GM12874 (cell line): ENCODE data around the gene GABRD.

Source experiments
- CTCF ChIP-seq: IDR thresholded peaks from 2 replicates; pipeline ENCODE4 v1.5.1; 2011; ENCODE audit warnings: low read depth, mild to moderate bottlenecking, control low read depth, low read length, moderate library complexity; ENCODE audit not compliant: insufficient read depth

The GABRD gene

DNA sequence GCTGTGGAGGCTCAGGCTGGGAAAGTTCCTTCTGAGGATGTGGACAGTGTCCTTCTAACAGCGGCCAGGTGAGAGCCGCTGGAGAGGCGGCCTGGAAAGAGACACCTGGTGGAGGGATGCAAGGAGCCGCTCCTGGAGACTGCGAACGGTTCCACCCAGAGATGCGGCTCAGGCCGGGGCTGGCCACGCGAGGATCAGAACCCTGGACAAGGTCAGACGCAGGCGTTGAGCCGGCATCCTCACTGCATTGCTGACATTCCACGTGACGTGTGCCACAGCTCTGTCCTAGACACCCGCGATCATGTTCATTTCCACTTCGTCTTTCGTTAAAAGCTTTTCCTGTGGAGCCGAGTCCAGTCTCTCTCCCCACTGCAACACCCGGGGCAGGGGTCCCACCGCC is 44.3 kb upstream of the GABRD start:
- TF ChIP-seq CTCF: no peak

GRCh38 chr1:1975535-1975934 is 43.6 kb upstream of the GABRD start:
- no peak for TF ChIP-seq CTCF

- no peak for TF ChIP-seq CTCF
Observed at GRCh38 chr1:1976031-1976430, 43.1 kb upstream of the GABRD start.

DNA sequence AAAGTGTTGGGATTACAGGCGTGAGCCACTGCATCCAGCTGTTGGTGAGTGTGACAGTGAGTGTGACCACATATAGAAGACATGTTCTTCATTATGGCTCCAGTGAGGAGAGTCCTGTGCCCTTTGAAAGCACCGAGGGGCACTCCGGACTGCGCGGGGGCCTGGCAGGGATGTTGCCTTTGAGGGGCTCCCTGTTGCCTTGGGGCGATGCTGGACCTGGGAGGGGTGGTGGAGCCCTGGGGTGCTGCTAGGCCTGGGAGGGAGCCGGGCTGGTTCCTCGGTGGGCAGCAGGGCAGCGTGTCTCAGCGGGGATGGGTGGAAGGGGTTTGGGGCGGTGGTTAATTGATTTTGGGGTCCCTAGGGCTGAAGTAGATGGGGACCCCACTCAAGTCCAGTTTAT is 41.0 kb upstream of the GABRD start:
- TF ChIP-seq CTCF: no peak

DNA sequence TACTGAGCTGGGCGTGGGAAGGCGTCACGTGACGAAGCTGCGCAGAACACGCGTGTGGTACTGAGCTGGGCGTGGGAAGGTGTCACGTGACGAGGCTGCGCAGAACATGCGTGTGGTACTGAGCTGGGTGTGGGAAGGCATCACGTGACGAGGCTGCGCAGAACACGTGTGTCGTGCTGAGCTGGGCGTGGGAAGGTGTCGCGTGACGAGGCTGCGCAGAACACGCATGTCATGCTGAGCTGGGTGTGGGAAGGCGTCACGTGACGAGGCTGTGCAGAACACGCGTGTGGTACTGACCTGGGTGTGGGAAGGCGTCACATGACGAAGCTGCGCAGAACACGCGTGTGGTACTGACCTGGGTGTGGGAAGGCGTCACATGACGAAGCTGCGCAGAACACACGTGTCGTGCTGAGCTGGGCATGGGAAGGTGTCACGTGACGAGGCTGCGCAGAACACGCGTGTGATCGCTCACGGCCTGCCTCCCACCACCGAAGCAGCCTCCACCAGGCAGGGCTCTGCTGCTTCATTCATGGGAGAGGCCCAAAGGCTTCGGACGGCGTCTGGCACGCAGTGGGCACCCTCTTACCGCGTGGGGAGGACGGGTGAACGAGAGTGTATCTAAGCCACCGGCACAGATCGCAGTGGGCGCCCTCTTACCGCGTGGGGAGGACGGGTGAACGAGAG is 39.5 kb upstream of the GABRD start:
- no peak for TF ChIP-seq CTCF

- TF ChIP-seq CTCF: no peak
Observed at GRCh38 chr1:1980467-1981141, 38.5 kb upstream of the GABRD start.

DNA sequence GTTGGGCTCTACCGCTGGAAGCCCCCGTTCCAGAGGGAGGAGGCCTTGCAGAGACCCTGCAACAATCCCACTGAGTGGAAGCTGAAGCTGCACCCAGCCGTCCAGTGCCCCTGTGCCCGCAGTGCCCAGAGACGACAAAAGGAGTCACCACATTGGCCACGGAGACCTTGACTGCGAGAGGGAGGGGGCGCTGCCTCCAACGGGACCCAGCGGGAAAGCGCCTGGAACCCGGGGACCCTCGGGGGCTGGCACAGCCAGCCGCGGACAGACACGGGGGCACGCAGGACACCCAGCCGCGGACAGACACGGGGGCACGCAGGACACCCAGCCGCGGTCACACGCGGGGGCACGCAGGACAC is 38.0 kb upstream of the GABRD start:
- no peak for TF ChIP-seq CTCF
